ENCODE results near the gene TTYH3.

Gene TTYH3

DNA sequence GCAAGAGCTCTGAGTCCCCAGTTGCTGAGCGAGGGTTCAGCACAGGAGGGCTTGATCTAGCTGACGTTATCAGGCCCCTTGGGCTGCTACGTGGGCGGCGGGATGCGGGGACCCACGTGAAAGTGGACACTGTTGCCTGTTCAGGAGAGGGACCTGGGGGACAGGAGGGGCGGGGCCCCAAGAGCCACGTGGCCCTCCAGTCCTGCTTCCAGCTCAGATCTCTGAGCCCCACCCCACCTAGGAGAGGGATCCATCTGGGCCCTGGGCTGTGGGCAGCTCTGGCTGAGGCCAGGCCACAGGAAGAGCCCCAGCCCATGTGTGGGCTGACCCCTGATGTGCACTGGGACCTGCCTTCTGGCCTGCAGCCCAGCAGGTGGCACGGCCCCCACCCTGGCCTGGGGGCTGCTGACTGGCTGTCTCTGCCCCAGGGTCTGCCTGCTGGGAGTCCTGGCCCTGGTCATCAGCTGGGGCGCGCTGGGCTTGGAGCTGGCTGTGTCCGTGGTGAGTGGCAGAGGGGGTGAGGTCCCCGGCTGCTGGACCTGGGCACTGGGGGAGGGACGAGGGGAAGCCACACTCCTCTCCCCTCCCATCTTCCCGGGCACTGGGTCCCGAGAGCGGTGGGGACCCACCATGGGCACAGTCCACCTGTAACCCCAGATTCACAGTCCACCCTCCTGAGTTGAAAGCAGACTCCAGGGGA, 17.5 kb downstream of the TTYH3 start:
- no peaks in the 10 kb centered on the region for H3K36me3 ChIP-seq (ENCODE audit: insufficient read depth, low read length)
- no peak overlapping the region for H3K27ac ChIP-seq (ENCODE audit: low read depth, low read length)
- no peak overlapping the region for H3K4me3 ChIP-seq (ENCODE audit: low read depth in 1 of 2, low read length in 2 of 2)
- H3K9ac ChIP-seq (ENCODE audit: low read length) = no peak overlapping the region
- H3K9me3 ChIP-seq (ENCODE audit: low read length) = no peaks in the 10 kb centered on the region
- no peaks in the 10 kb centered on the region for H3K27me3 ChIP-seq (ENCODE audit: control insufficient read depth in 1 of 2, insufficient read depth in 2 of 2, low read length in 2 of 2)
- H3K4me1 ChIP-seq (ENCODE audit: insufficient read depth, low read length) = no peaks in the 10 kb centered on the region

DNA sequence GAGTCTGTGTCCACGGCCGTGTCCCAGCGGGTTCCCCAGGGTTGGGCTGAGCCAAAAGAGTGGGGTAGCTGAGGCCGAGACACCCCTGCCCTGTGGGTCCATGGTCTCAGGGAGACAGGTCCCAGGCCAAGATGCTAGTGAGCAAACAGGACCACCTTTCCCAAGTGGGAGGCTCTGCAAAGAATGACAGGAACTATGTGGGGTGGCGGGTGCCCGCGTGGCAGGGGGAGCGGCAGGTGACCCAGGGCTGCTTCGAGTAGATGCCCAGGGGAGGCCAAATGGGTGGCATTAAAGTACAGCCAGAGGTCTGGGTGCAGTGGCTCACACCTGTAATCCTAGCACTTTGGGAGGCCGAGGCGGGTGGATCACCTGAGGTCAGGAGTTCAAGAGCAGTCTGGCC, 18.2 kb downstream of the TTYH3 start:
- Histone ChIP-seq H3K4me3 (ENCODE audit: low read depth in 1 of 2, low read length in 2 of 2) (no peak overlapping the region), H3K4me1 (ENCODE audit: insufficient read depth, low read length) (no peaks in the 10 kb centered on the region), H3K9me3 (ENCODE audit: low read length) (no peaks in the 10 kb centered on the region), H3K27ac (ENCODE audit: low read depth, low read length) (no peak overlapping the region), H3K36me3 (ENCODE audit: insufficient read depth, low read length) (no peaks in the 10 kb centered on the region), H3K27me3 (ENCODE audit: control insufficient read depth in 1 of 2, insufficient read depth in 2 of 2, low read length in 2 of 2) (no peaks in the 10 kb centered on the region), H3K9ac (ENCODE audit: low read length) (no peak overlapping the region)

DNA sequence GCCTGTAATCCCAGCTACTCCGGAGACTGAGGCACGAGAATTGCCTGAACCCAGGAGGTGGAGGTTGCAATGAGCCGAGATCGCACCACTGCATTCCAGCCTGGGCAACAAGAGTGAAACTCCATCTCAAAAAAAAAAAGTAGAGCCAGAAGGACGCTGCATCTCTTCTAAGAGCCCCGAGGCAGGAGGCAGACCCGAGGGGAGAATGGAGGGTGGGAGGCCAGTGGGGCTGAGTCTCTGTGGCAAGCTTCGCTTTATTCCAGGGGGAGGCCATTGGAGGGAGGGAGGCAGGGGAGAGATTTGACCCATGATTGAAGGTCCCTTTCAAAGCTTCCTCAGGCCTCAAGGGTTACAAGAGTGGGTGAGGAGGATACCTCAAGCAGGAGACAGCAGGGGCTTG, 18.7 kb downstream of the TTYH3 start:
- no peak overlapping the region for H3K4me3 ChIP-seq (ENCODE audit: low read depth in 1 of 2, low read length in 2 of 2)
- no peaks in the 10 kb centered on the region for H3K27me3 ChIP-seq (ENCODE audit: control insufficient read depth in 1 of 2, insufficient read depth in 2 of 2, low read length in 2 of 2)
- no peaks in the 10 kb centered on the region for H3K9me3 ChIP-seq (ENCODE audit: low read length)
- H3K4me1 ChIP-seq (ENCODE audit: insufficient read depth, low read length) = no peaks in the 10 kb centered on the region
- no peaks in the 10 kb centered on the region for H3K36me3 ChIP-seq (ENCODE audit: insufficient read depth, low read length)
- H3K27ac ChIP-seq (ENCODE audit: low read depth, low read length) = no peak overlapping the region
- H3K9ac ChIP-seq (ENCODE audit: low read length) = no peak overlapping the region

DNA sequence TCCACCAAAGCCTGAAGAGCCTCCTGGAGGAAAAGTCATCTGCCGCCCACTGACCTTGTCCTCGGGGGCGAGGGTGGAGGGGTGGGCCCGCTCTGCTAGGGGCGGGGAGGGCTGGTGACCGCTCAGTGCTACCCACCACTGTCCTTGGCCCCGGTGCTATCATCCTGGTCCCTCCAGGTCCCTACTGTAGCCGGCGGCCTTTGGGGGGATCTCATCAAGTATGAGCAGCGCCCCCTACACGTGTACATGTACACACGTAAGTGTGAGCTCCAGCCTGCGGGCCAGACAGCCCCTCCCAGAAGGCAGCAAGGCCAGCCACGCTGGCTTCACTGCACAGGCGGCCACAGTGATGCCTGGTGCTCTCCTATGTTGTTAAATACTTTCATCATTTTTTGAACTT, 19.6 kb downstream of the TTYH3 start:
- Histone ChIP-seq H3K36me3 (ENCODE audit: insufficient read depth, low read length) (no peaks in the 10 kb centered on the region), H3K27me3 (ENCODE audit: control insufficient read depth in 1 of 2, insufficient read depth in 2 of 2, low read length in 2 of 2) (no peaks in the 10 kb centered on the region), H3K27ac (ENCODE audit: low read depth, low read length) (no peak overlapping the region), H3K4me1 (ENCODE audit: insufficient read depth, low read length) (no peaks in the 10 kb centered on the region), H3K9me3 (ENCODE audit: low read length) (no peaks in the 10 kb centered on the region), H3K4me3 (ENCODE audit: low read depth in 1 of 2, low read length in 2 of 2) (no peak overlapping the region), H3K9ac (ENCODE audit: low read length) (no peak overlapping the region)

DNA sequence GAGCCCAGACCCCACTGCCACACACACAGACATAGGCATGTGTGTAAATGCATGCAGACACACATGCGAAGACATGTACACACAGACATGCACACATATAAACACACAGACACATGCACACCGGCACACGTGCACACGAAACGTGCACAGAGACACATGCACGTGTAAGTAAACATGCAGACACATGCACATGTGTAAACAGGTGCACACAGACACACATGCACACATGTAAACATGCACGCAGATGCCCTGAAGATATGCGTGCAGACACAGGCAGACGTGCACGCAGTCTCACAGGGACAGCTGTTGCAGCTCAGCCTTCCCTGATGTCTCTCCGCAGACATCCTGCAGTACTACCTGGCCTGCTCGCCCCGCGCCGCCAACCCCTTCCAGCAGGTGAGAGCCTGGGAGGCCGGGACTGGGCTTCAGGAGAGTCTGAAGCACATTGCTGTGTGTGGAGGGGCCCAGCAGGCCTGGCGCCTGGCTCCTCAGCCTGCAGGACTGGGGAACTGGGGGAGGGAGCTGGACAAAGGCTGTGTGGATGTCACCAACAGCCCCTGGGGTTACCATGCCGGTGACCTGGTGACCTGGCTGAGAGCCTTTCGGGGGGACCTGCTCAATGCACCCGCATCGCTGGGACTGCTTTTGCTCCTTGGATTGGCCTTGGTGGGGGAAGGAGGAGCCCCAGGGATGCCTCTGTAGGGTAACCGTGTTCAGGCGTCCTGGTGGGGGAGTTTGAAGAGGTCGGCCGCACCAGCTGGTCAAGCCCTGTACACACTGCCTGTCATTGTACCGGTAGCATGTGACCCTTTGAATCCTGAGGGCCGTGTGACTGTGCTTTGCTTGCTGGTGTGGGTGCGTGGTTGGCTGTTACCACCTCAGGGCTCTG, 20.3 kb downstream of the TTYH3 start:
- H3K36me3 ChIP-seq (ENCODE audit: insufficient read depth, low read length) = no peaks in the 10 kb centered on the region

DNA sequence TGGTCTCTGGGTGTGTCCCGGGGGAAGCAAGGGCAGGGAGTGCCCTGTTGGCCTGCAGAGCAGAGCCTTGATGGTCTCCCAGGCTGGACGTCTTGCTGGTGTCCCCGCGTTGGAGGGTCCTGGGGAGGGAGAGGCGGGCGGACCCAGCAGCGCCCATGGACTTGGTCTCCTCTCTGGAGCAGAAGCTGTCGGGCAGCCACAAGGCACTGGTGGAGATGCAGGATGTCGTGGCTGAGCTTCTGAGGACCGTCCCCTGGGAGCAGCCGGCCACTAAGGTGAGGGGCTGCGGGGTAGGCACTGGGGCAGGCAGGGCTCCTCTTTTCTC, 20.9 kb downstream of the TTYH3 start:
- Histone ChIP-seq H3K4me1 (ENCODE audit: insufficient read depth, low read length) (no peaks in the 10 kb centered on the region), H3K9me3 (ENCODE audit: low read length) (no peaks in the 10 kb centered on the region), H3K9ac (ENCODE audit: low read length) (no peak overlapping the region), H3K4me3 (ENCODE audit: low read depth in 1 of 2, low read length in 2 of 2) (no peak overlapping the region), H3K27me3 (ENCODE audit: control insufficient read depth in 1 of 2, insufficient read depth in 2 of 2, low read length in 2 of 2) (no peaks in the 10 kb centered on the region), H3K36me3 (ENCODE audit: insufficient read depth, low read length) (no peaks in the 10 kb centered on the region), H3K27ac (ENCODE audit: low read depth, low read length) (no peak overlapping the region)

More for the DNA sequence above, 20.3 kb downstream of the TTYH3 start:
- Histone ChIP-seq H3K27me3 (ENCODE audit: control insufficient read depth in 1 of 2, insufficient read depth in 2 of 2, low read length in 2 of 2) (no peaks in the 10 kb centered on the region), H3K4me3 (ENCODE audit: low read depth in 1 of 2, low read length in 2 of 2) (no peak overlapping the region), H3K4me1 (ENCODE audit: insufficient read depth, low read length) (no peaks in the 10 kb centered on the region), H3K27ac (ENCODE audit: low read depth, low read length) (no peak overlapping the region), H3K9ac (ENCODE audit: low read length) (no peak overlapping the region), H3K9me3 (ENCODE audit: low read length) (no peaks in the 10 kb centered on the region)

DNA sequence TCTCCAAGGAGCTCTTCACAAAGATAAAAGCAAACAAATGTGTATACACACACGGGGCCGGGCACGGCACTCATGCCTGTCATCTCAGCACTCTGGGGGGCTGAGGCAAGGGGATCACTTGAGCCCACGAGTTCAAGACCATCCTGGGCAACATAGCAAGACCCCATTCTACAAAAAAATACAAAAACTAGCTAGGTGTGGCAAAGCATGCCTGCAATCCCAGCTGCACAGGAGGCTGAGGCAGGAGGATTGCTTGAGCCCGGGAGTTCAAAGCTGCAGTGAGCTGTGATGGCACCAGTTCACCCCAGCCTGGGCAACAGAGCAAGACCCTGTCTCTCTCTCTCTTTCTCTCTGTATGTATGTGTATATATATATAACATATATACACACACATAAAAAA, 22.3 kb downstream of the TTYH3 start:
- no peaks in the 10 kb centered on the region for H3K9me3 ChIP-seq (ENCODE audit: low read length)
- H3K9ac ChIP-seq (ENCODE audit: low read length) = no peak overlapping the region
- no peaks in the 10 kb centered on the region for H3K36me3 ChIP-seq (ENCODE audit: insufficient read depth, low read length)
- H3K4me3 ChIP-seq (ENCODE audit: low read depth in 1 of 2, low read length in 2 of 2) = no peak overlapping the region
- no peaks in the 10 kb centered on the region for H3K4me1 ChIP-seq (ENCODE audit: insufficient read depth, low read length)
- H3K27ac ChIP-seq (ENCODE audit: low read depth, low read length) = no peak overlapping the region
- no peaks in the 10 kb centered on the region for H3K27me3 ChIP-seq (ENCODE audit: control insufficient read depth in 1 of 2, insufficient read depth in 2 of 2, low read length in 2 of 2)

DNA sequence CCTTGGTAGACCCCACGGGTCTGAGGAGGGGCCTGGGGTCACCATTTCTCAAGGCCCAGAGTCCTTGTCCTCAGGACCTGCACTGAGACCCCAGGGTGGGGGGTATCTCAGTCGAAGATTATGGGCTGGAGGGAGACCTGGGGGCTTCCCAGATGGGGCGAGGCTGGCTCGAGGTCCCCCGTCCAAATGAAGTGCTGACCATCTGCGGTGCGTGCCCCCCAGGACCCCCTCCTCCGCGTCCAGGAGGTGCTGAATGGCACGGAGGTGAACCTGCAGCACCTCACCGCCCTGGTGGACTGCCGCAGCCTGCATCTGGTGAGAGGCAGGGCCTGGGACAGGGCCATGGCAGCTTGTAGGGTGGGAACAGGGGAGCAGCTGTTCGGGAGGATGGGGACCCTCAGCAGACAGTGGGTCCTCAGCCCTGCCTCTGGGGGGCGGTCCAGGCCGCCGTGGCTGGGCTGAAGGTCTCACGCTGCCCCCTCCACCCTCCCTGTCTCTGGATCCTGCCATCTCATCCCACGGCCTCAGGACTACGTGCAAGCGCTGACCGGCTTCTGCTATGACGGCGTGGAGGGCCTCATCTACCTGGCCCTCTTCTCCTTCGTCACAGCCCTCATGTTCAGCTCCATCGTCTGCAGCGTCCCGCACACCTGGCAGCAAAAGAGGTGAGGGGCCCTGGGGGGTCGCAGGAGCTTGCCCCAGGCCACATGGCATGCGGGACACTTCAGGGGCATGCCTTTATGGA, 24.3 kb downstream of the TTYH3 start:
- Histone ChIP-seq H3K9ac (ENCODE audit: low read length) (no peak overlapping the region), H3K27me3 (ENCODE audit: control insufficient read depth in 1 of 2, insufficient read depth in 2 of 2, low read length in 2 of 2) (no peaks in the 10 kb centered on the region), H3K4me1 (ENCODE audit: insufficient read depth, low read length) (no peaks in the 10 kb centered on the region), H3K9me3 (ENCODE audit: low read length) (no peaks in the 10 kb centered on the region), H3K36me3 (ENCODE audit: insufficient read depth, low read length) (no peaks in the 10 kb centered on the region), H3K4me3 (ENCODE audit: low read depth in 1 of 2, low read length in 2 of 2) (no peak overlapping the region), H3K27ac (ENCODE audit: low read depth, low read length) (no peak overlapping the region)

DNA sequence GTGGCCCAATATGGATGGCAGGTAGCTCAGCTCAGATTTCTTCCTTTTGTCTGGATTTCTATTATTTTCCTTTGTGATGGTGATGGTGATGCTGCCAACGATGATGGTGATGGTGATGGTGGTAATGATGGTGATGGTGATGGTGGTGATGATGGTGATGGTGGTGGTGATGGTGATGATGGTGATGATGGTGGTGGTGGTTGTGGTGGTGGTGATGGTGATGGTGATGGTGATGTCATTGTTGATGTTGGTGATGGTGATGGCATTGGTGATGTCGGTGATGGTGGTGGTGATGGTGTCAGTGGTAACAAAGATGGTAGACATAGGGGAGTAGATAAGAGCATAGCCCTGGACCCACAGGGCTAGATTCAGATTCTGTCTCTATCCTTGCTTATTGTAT, 25.4 kb downstream of the TTYH3 start:
- Histone ChIP-seq H3K36me3 (ENCODE audit: insufficient read depth, low read length) (no peaks in the 10 kb centered on the region), H3K9me3 (ENCODE audit: low read length) (no peaks in the 10 kb centered on the region), H3K9ac (ENCODE audit: low read length) (no peak overlapping the region), H3K4me1 (ENCODE audit: insufficient read depth, low read length) (no peaks in the 10 kb centered on the region), H3K27ac (ENCODE audit: low read depth, low read length) (no peak overlapping the region), H3K4me3 (ENCODE audit: low read depth in 1 of 2, low read length in 2 of 2) (no peak overlapping the region), H3K27me3 (ENCODE audit: control insufficient read depth in 1 of 2, insufficient read depth in 2 of 2, low read length in 2 of 2) (no peaks in the 10 kb centered on the region)

DNA sequence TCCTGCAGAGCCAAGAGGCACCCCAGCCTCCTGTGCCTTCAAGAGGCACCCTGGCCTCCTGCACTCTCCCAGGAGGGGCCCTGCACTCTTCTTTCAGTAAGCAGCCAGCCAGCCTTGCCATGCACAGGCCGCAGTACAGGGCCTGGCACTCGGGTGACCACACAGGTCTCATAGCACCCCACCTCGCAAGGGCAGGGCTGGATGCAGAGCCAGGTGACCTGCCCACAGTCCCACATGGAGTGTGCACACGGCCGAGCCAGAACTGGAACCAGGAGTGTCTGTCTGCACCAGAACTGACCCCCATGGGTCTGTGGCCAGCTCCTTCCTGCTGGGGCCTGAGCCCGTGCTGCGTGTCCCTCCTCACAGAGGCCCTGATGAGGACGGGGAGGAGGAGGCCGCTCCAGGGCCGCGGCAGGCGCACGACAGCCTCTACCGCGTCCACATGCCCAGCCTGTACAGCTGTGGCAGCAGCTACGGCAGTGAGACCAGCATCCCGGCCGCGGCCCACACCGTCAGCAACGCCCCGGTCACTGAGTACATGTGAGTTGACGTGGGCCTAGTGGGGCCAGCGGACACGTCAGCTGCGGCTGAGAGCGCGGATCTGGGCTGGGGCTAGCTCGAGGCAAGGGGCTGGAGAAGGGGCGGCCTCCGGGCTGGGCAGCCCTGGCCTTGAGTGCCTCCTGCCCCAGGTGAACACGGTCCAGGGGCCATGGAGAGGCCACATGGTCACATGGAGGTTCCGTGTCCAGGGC, 26.3 kb downstream of the TTYH3 start:
- Histone ChIP-seq H3K4me3 (ENCODE audit: low read depth in 1 of 2, low read length in 2 of 2) (no peak overlapping the region), H3K4me1 (ENCODE audit: insufficient read depth, low read length) (no peaks in the 10 kb centered on the region), H3K36me3 (ENCODE audit: insufficient read depth, low read length) (no peaks in the 10 kb centered on the region), H3K27ac (ENCODE audit: low read depth, low read length) (no peak overlapping the region), H3K9ac (ENCODE audit: low read length) (no peak overlapping the region), H3K9me3 (ENCODE audit: low read length) (no peaks in the 10 kb centered on the region), H3K27me3 (ENCODE audit: control insufficient read depth in 1 of 2, insufficient read depth in 2 of 2, low read length in 2 of 2) (no peaks in the 10 kb centered on the region)

DNA sequence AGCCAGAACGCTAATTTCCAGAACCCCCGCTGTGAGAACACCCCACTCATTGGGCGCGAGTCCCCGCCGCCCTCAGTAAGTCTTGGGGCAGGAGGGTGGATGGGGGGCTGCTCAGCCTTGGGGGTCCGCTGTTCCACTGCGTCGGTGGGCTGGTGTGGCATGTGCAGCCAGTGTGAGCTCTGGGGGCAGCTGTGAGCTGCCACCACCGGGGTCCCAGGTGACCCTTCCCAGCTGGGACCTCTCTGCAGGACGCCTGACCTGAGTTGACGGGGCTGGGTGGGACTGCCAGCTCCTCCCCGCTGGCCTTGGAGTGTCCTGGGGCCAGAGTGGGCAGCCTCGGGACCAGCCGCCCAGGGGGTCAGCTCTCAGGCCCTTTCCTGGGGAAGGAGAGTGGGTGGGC, 27.2 kb downstream of the TTYH3 start:
- Histone ChIP-seq H3K9me3 (ENCODE audit: low read length) (no peaks in the 10 kb centered on the region), H3K27ac (ENCODE audit: low read depth, low read length) (no peak overlapping the region), H3K4me3 (ENCODE audit: low read depth in 1 of 2, low read length in 2 of 2) (no peak overlapping the region), H3K36me3 (ENCODE audit: insufficient read depth, low read length) (no peaks in the 10 kb centered on the region), H3K27me3 (ENCODE audit: control insufficient read depth in 1 of 2, insufficient read depth in 2 of 2, low read length in 2 of 2) (no peaks in the 10 kb centered on the region), H3K4me1 (ENCODE audit: insufficient read depth, low read length) (no peaks in the 10 kb centered on the region), H3K9ac (ENCODE audit: low read length) (no peak overlapping the region)

Measured in muscle layer of colon (tissue), 2 donors.